Fibroblast of lung (primary cell): Measurements from ENCODE around the gene SRSF3. TPM values are rescaled to one million over a fixed set of nuclear protein-coding genes. Genes with fewer than 3 reads are reported as not detected.
"Not testable (repeated sequence)": the region's sequence is repeated elsewhere in the genome, so short reads cannot be mapped to it uniquely, and the experiment has no call there.

ENCODE experiments used
- DNase-seq, 2 donors: peaks; one replicate each; pipeline versions ENCODE4 v3.0.0 to v3.0.0-alpha.2; 2010; ENCODE audit warnings: low read depth in 2 of 2
- H2AFZ ChIP-seq: 2 replicates; pipeline ENCODE4 v1.5.1; 2012; ENCODE audit warnings: low read length, control low read depth, inconsistent platforms
- H3K27ac ChIP-seq: 2 replicates; pipeline ENCODE4 v1.5.1; 2011; ENCODE audit warnings: low read length, control low read depth; ENCODE audit not compliant: insufficient read depth
- H3K27me3 ChIP-seq: 2 replicates; pipeline ENCODE4 v1.5.1; 2011; ENCODE audit warnings: mild to moderate bottlenecking, low read length; ENCODE audit not compliant: control insufficient read depth, insufficient read depth
- H3K36me3 ChIP-seq: 2 replicates; pipeline ENCODE4 v1.5.1; 2011; ENCODE audit warnings: low read length; ENCODE audit not compliant: control insufficient read depth, insufficient read depth
- H3K4me1 ChIP-seq: 2 replicates; pipeline ENCODE4 v1.5.1; 2011; ENCODE audit warnings: low read length; ENCODE audit not compliant: control insufficient read depth, insufficient read depth; ENCODE audit errors: extremely low read depth
- H3K4me2 ChIP-seq: 2 replicates; pipeline ENCODE4 v1.5.1; 2011; ENCODE audit warnings: low read length, control low read depth; ENCODE audit not compliant: insufficient read depth; ENCODE audit errors: extremely low read depth
- H3K4me3 ChIP-seq, 4 experiments: fragments of 200-600 bp in 1 of 4; sonication (generic) in 1 of 4; replicated peaks in 1 of 4; 2 replicates each; pipeline ENCODE4 v1.5.1; 2011 to 2016; ENCODE audit warnings: low read length in 4 of 4, low read depth in 3 of 4, mild to moderate bottlenecking in 3 of 4, control low read depth in 2 of 4, inconsistent platforms in 1 of 4, mixed read lengths in 1 of 4; ENCODE audit not compliant: insufficient read depth in 1 of 4; ENCODE audit errors: control extremely low read depth in 1 of 4
- H3K79me2 ChIP-seq: 2 replicates; pipeline ENCODE4 v1.5.1; 2012; ENCODE audit warnings: mild to moderate bottlenecking, low read length, inconsistent platforms; ENCODE audit not compliant: control insufficient read depth, insufficient read depth
- H3K9ac ChIP-seq: 2 replicates; pipeline ENCODE4 v1.5.1; 2011; ENCODE audit warnings: mild to moderate bottlenecking, low read length, control low read depth; ENCODE audit not compliant: insufficient read depth
- H3K9me3 ChIP-seq: 2 replicates; pipeline ENCODE4 v1.5.1; 2012; ENCODE audit warnings: low read depth, low read length; ENCODE audit not compliant: control insufficient read depth, insufficient read depth
- H4K20me1 ChIP-seq: 2 replicates; pipeline ENCODE4 v1.5.1; 2011; ENCODE audit warnings: low read length; ENCODE audit not compliant: control insufficient read depth, insufficient read depth; ENCODE audit errors: extremely low read depth
- CTCF ChIP-seq, 2 donors: IDR thresholded peaks in 1 of 2; conservative IDR thresholded peaks in 1 of 2; 1 replicate in 1 of 2; 2 replicates in 1 of 2; pipeline ENCODE4 v1.5.1; 2011 to 2012; ENCODE audit warnings: low read length in 2 of 2, control low read depth in 1 of 2, inconsistent platforms in 1 of 2, low read depth in 1 of 2, mild to moderate bottlenecking in 1 of 2
- EZH2 ChIP-seq: IDR thresholded peaks from 2 replicates; pipeline ENCODE4 v1.5.1; 2012; ENCODE audit warnings: low read length, control low read depth, mild to moderate bottlenecking; ENCODE audit errors: missing control alignments
- polyA plus RNA-seq, 2 donors: library from polyadenylated mRNA; depleted of rRNA in 1 of 2; stranded (reverse) in 1 of 2; unstranded in 1 of 2; fragments of >200 nt; gene quantifications; 2 replicates each; pipeline ENCODE4 v1.2.1, GENCODE V29; 2011 to 2012; ENCODE audit warnings: missing spikeins in 1 of 2
- total RNA-seq: library from RNA; depleted of rRNA; stranded (reverse); fragments of >200 nt; gene quantifications from 2 replicates; pipeline ENCODE4 v1.2.1, GENCODE V29; 2014

The SRSF3 gene
- total and polyA plus RNA-seq, 2 donors (not counting 1 experiment from before 2014, with no cell fraction given): 191 to 435 TPM

- no peak overlapping the region for H3K9ac ChIP-seq
- H3K27me3 ChIP-seq: no peaks in the 10 kb centered on the region
- H3K4me1 ChIP-seq: peaks cover 15% of the 10 kb centered on the region
- H3K27ac ChIP-seq: no peak overlapping the region
- no peaks in the 10 kb centered on the region for H3K9me3 ChIP-seq
- TF ChIP-seq EZH2 (no peak), CTCF (conservative IDR thresholded peaks at IDR 0.05 in 1 of 2, IDR thresholded peaks at IDR 0.05 in 1 of 2; ENCODE audit: low read depth in 1 of 2, low read length in 2 of 2) (no peak)
- H3K4me2 ChIP-seq: peak overlapping the region; percentile 95
- no peak for DNase-seq
- H3K4me3 ChIP-seq: peak overlapping the region; percentile 80 to 99 (median 86)
- H4K20me1 ChIP-seq: peaks cover 26% of the 10 kb centered on the region
- peaks cover 96% of the 10 kb centered on the region for H3K79me2 ChIP-seq
- no peak overlapping the region for H2AFZ ChIP-seq
- H3K36me3 ChIP-seq: peaks cover 33% of the 10 kb centered on the region
Observed at GRCh38 chr6:36598739-36599318, 4.7 kb downstream of the SRSF3 start.

- no peak overlapping the region for H2AFZ ChIP-seq
- peak overlapping the region; percentile 95 for H3K4me2 ChIP-seq
- H3K4me3 ChIP-seq: peak overlapping the region; percentile 33 to 99 (median 84)
- peaks cover 100% of the 10 kb centered on the region for H3K79me2 ChIP-seq
- peaks cover 37% of the 10 kb centered on the region for H3K36me3 ChIP-seq
- H3K27me3 ChIP-seq: no peaks in the 10 kb centered on the region
- H4K20me1 ChIP-seq: peaks cover 31% of the 10 kb centered on the region
- no peaks in the 10 kb centered on the region for H3K9me3 ChIP-seq
- H3K9ac ChIP-seq: no peak overlapping the region
- no peak overlapping the region for H3K27ac ChIP-seq
- DNase-seq: peak; percentile 51 to 65
- peaks cover 14% of the 10 kb centered on the region for H3K4me1 ChIP-seq
- TF ChIP-seq CTCF (conservative IDR thresholded peaks at IDR 0.05 in 1 of 2, IDR thresholded peaks at IDR 0.05 in 1 of 2; ENCODE audit: low read depth in 1 of 2, low read length in 2 of 2) (no peak), EZH2 (no peak)
Observed at GRCh38 chr6:36599791-36600209, 5.6 kb downstream of the SRSF3 start.

GRCh38 chr6:36600564-36601146 lies 6.5 kb downstream of the SRSF3 start:
- H3K9me3 ChIP-seq: no peaks in the 10 kb centered on the region
- no peak for DNase-seq
- peaks cover 39% of the 10 kb centered on the region for H3K36me3 ChIP-seq
- H3K4me2 ChIP-seq: peak overlapping the region; percentile 95
- no peak for TF ChIP-seq EZH2
- no peak for TF ChIP-seq CTCF (conservative IDR thresholded peaks at IDR 0.05 in 1 of 2, IDR thresholded peaks at IDR 0.05 in 1 of 2; ENCODE audit: low read depth in 1 of 2, low read length in 2 of 2)
- peaks cover 17% of the 10 kb centered on the region for H3K4me1 ChIP-seq
- peaks cover 33% of the 10 kb centered on the region for H4K20me1 ChIP-seq
- no peak overlapping the region for H2AFZ ChIP-seq
- H3K79me2 ChIP-seq: peaks cover 100% of the 10 kb centered on the region
- H3K9ac ChIP-seq: no peak overlapping the region
- no peaks in the 10 kb centered on the region for H3K27me3 ChIP-seq
- H3K4me3 ChIP-seq: peak overlapping the region in 2 of 4 experiments; percentile 80 to 99
- peak overlapping the region; percentile 52 for H3K27ac ChIP-seq

GRCh38 chr6:36601818-36602217 lies 7.7 kb downstream of the SRSF3 start:
- H3K27me3 ChIP-seq, H2AFZ ChIP-seq, H3K9me3 ChIP-seq, H3K4me3 ChIP-seq, H3K27ac ChIP-seq, H3K9ac ChIP-seq, DNase-seq, H3K4me2 ChIP-seq: not testable (repeated sequence)
- Histone ChIP-seq H3K4me1 (peaks cover 21% of the 10 kb centered on the region), H3K36me3 (peaks cover 39% of the 10 kb centered on the region), H4K20me1 (peaks cover 32% of the 10 kb centered on the region), H3K79me2 (peaks cover 92% of the 10 kb centered on the region)
